Ectodermal cell (in vitro differentiated cells): ENCODE data around the gene KY.

Experiments
- H3K27ac ChIP-seq: 2 replicates; pipeline ENCODE4 v1.7.0; 2013; ENCODE audit warnings: mild to moderate bottlenecking, low read depth, low read length; ENCODE audit not compliant: insufficient read depth, poor library complexity, severe bottlenecking
- H3K27me3 ChIP-seq: 2 replicates; pipeline ENCODE4 v1.7.0; 2013; ENCODE audit warnings: mild to moderate bottlenecking, low read length; ENCODE audit not compliant: insufficient read depth, control insufficient read depth, poor library complexity, severe bottlenecking
- H3K36me3 ChIP-seq: one replicate; pipeline ENCODE4 v1.7.0; 2013; ENCODE audit warnings: low read length; ENCODE audit not compliant: control insufficient read depth, insufficient read depth
- H3K4me1 ChIP-seq: one replicate; pipeline ENCODE4 v1.7.0; 2013; ENCODE audit warnings: low read length; ENCODE audit not compliant: control insufficient read depth, insufficient read depth
- H3K4me3 ChIP-seq: 2 replicates; pipeline ENCODE4 v1.7.0; 2013; ENCODE audit warnings: low read depth, low read length, control low read depth; ENCODE audit not compliant: insufficient read depth
- H3K9me3 ChIP-seq: 2 replicates; pipeline ENCODE4 v1.7.0; 2013; ENCODE audit warnings: mild to moderate bottlenecking, low read length, moderate library complexity; ENCODE audit not compliant: control insufficient read depth
- WGBS, 2 experiments: methylation state at CpG; one replicate each; pipeline ENCODE4 v1.1.7; 2013; ENCODE audit warnings: missing lambda C conversion rate in 2 of 2; 5-methylcytosine and 5-hydroxymethylcytosine counted together

KY gene

DNA sequence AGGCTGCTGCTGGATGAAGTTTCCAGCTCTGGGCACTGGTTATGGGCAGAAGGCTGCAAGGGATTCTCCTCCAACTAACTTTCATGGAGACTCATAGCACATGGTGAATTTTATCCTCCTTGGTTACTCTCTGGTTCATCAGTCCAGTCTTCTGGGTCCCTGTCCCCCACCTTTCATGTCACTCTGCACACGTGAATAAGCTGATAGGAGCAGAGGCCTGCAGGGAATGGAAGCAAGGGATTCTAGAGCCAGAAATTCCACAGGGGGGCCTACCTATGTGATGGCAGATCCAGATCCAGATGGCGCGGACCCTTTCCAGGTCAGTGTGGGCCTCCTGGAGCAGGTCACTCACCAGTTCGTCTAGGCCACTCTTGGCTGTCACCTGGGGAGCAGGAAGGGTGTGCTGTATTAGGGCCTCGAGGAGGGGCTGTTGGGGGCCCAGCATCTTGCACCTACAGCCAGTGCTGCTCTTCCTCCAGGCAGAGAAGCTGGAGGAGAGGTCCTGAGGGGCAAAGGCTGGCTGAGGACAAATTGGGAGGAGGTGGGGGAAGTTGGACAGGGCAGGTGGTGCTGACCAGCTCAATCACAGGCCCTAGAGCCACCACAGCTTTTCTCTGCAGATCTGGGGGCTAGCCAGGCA, 30.2 kb downstream of the KY start:
- peaks cover 18% of the 10 kb centered on the region for H3K4me1 ChIP-seq
- WGBS, 2 experiments: 95 to 97% methylated on average over 5 of the region's 5 CpGs
- H3K27me3 ChIP-seq: no peaks in the 10 kb centered on the region
- no peak overlapping the region for H3K4me3 ChIP-seq
- no peaks in the 10 kb centered on the region for H3K36me3 ChIP-seq
- no peak overlapping the region for H3K27ac ChIP-seq
- H3K9me3 ChIP-seq: no peaks in the 10 kb centered on the region

DNA sequence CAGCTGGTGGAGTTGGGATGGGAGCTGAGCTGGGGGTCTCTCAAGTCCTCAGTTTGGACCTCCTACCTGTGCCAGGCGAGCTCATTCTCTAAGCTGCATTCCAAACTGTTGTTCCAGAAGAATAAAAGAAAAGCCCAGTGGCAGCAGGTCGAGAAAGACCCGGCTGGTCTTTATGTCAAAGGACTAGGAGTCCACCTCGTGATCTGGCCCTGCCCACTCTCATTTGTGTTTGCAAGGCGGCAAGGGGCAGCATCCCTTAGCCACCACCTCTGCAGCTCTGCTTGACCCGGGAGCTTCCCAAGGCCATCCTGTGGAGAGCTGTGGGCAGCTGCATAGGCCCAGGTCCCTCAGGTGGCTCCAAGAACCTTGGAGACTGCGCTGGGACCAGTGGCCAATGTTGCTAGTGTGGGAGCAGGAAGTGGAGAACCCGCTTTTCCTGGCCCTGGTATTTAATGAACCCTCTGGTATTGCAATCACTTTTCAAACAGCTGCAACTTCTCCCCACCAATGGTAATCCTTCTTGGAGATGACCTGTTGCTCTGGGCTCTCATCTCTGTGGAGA, 30.9 kb downstream of the KY start:
- Histone ChIP-seq H3K9me3 (no peaks in the 10 kb centered on the region), H3K27ac (no peak overlapping the region), H3K27me3 (no peaks in the 10 kb centered on the region), H3K4me3 (no peak overlapping the region), H3K36me3 (no peaks in the 10 kb centered on the region), H3K4me1 (peaks cover 18% of the 10 kb centered on the region)
- WGBS, 2 experiments: 78 to 79% methylated on average over 8 of the region's 8 CpGs

DNA sequence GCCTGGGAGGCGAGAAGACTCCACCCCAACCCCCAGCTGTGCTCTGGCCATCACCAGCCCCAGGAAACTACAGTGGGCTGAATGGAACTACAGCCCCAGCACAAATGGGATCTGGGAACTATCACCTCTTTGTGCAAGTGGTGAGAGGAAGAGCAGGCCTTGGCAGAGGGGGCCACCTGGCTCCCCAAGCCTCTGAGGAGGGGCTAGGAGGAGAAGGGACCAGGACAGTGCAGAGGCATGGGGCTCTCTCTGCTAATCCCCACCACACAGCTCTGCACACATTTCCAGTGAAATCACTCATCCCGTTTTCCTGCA, 31.6 kb downstream of the KY start:
- no peak overlapping the region for H3K4me3 ChIP-seq
- H3K27ac ChIP-seq: no peak overlapping the region
- H3K9me3 ChIP-seq: no peaks in the 10 kb centered on the region
- WGBS, 2 experiments: 86 to 90% methylated on average over 2 of the region's 2 CpGs
- H3K27me3 ChIP-seq: no peaks in the 10 kb centered on the region
- no peaks in the 10 kb centered on the region for H3K36me3 ChIP-seq
- peaks cover 18% of the 10 kb centered on the region for H3K4me1 ChIP-seq

DNA sequence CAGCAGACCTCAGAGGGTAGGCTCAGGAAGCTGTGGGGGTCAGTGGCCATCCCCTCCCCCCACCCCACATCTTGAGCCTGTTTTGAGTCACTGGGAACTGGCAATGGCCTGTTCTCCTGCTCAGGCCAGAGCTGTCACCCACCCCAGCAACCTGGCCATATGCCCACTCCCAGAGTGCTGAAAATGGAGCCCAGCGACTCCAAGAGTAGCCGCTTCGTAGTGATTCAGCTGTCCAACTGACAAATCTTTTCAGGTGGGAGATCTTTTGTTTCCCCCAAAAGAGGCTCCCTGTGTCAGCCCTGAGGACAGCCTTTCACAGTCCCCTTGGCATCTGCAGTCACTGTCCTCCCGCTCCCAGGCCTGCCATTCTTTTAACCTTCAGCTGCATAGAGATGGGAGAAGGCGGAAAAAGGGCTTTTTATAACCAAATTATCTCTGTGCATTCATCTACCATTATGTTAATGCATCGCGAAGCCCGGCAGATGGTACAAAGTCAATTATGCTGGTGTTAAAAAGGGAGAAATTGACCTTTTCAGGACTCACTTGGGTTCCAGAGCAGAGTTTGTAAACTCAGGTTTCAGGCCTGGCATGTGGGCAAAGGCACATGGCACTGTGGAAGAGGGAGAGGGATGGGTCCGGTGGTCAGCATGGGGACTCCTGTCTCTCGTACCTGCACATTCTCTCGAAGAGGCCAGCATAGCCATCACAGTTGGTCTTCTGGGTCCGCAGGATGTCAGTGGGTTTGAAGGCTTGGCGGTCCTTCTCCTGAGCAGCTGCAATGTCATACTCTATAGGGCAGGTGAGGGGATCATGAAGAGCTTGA, 32.1 kb downstream of the KY start:
- Histone ChIP-seq H3K27me3 (no peaks in the 10 kb centered on the region), H3K4me1 (peaks cover 18% of the 10 kb centered on the region), H3K4me3 (no peak overlapping the region), H3K27ac (no peak overlapping the region), H3K36me3 (no peaks in the 10 kb centered on the region), H3K9me3 (no peaks in the 10 kb centered on the region)
- WGBS, 2 experiments: 87% methylated on average over 13 of the region's 13 CpGs

DNA sequence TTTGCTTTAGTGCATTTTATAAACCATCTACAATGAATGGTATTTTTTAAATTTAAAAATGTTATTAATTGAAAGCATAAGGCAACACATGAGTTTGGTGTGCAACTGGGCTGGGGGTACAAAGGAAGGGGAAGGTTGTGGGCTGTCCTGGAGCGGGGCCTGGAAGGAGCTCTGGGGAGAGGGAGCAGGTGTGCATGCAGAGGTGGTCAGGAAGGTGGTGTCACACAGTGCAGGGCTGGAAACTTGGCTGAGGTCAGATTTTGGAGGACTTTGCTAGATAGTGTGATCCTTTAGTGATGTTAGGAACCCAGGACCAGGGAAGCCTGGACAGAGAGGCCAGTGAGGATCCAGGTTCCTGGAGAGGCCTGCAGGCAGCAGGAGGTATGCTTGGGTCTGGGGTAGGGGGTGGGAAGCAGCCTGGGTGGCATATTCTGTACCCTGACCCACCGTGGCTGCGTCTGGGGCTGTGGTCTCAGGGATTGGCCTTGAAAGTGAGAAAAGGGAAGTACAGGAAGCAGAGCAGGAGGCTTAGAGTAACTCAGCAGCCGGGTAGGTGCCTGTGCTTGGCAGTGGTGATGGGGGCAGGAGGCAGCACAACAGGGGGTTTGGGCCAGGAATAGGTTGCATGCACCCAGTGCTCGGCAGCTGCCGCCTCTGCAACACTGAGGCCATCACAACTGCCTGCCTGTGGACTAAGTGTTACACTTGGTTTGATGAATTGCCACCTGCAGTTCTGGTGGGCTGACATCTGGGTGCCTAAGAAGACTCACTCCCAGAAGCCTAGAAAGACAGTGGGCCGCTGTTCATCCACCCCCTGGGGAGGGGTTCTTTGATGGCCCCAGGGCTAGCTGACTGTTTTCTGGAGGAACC, 33.0 kb downstream of the KY start:
- H3K4me1 ChIP-seq: peaks cover 18% of the 10 kb centered on the region
- no peaks in the 10 kb centered on the region for H3K36me3 ChIP-seq
- no peak overlapping the region for H3K27ac ChIP-seq
- 72 to 74% methylated on average over 7 of the region's 7 CpGs for WGBS, 2 experiments
- no peaks in the 10 kb centered on the region for H3K27me3 ChIP-seq
- H3K4me3 ChIP-seq: no peak overlapping the region
- H3K9me3 ChIP-seq: no peaks in the 10 kb centered on the region

DNA sequence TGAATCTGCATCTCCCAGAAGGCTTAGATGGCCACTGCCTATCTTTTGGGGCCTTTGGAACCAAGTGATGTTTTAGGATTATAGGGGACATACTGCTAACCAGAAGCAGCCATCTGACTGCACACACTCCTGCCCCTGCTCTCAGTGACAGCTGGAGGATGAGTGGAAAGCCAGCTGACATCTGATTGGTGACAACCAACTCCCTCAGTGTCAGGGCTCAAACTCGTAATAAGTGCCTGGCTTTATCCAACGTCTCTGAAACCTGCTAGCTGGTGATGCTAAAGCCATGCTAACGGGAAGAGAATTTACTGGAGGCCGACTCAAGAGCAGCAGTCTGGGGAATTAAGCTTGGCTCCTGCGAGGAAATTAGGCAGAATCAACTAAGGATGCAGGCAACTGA, 35.1 kb downstream of the KY start:
- H3K4me3 ChIP-seq: no peak overlapping the region
- H3K27me3 ChIP-seq: no peaks in the 10 kb centered on the region
- WGBS, 2 experiments: 88 to 91% methylated on average over 5 of the region's 5 CpGs
- H3K4me1 ChIP-seq: peaks cover 18% of the 10 kb centered on the region
- no peak overlapping the region for H3K27ac ChIP-seq
- H3K36me3 ChIP-seq: no peaks in the 10 kb centered on the region
- no peaks in the 10 kb centered on the region for H3K9me3 ChIP-seq

DNA sequence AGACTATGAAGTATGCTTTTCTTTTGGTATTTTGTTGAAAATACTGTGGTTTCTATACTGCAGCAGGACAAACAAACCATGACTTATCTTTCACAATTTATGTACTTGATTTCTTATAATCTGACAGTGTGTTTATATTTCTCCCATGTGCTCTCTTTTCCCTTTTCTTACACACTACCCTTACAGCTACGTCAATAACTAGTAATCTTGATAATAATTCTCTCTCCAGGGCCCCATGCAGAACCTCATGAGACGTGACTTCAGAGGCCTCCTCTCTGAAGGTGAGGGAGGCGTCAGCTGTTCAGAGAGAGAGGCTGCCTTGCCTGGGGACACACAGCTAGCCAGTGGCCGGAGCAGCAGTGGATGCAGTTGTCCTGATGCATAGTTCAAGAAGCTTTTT, 35.9 kb downstream of the KY start:
- H3K4me3 ChIP-seq: no peak overlapping the region
- WGBS, 2 experiments: 92 to 93% methylated on average over 4 of the region's 4 CpGs
- H3K4me1 ChIP-seq: peaks cover 16% of the 10 kb centered on the region
- no peaks in the 10 kb centered on the region for H3K9me3 ChIP-seq
- H3K36me3 ChIP-seq: no peaks in the 10 kb centered on the region
- H3K27me3 ChIP-seq: no peaks in the 10 kb centered on the region
- no peak overlapping the region for H3K27ac ChIP-seq

DNA sequence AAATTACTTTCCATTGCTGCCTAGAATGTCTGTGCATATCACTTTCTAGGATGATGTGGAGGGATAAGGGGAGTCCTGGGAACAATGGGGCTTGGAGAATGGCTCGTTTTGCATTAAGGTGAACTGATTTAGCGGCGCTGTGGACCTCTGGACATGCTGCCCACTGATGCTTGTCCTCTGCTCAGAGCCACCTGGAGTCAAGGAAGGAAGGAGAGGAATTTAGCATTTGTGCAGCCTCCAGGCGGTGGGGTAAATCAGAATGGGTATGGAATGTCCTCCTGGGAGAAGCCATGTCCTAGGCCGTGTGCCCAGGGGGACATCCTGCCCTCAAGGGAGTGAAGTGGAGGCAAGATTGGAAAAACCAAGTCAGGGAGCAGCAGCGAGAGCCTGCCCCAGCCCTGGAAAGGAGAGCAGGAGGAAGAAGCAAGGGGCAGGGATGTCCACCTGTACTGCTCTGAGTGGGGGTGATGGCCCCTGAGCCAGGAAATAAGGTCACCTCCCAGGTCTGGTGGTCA, 37.8 kb downstream of the KY start:
- Histone ChIP-seq H3K36me3 (no peaks in the 10 kb centered on the region), H3K4me3 (no peak overlapping the region), H3K27me3 (no peaks in the 10 kb centered on the region), H3K4me1 (no peaks in the 10 kb centered on the region), H3K9me3 (no peaks in the 10 kb centered on the region), H3K27ac (no peak overlapping the region)
- WGBS, 2 experiments: 75 to 78% methylated on average over 6 of the region's 6 CpGs

DNA sequence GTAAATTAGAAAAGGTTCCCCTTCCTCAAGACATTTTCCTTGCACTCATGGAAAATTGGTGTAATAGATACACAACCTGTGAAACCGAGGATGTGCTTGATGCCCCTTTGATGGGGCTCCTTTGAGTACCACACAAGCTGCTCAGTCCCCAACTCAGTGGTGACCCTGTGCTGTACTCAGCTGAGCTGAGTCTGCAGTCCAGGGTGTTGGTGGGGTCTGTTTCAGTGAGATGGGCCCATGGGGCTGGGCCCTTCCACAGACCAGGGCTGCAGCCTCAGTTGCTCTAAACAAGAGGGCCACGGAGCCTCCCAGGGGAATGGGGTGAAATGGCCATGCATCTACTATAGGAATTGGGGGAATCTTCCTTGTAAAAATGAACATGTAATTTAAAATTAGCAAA, 39.3 kb downstream of the KY start:
- H3K4me3 ChIP-seq: no peak overlapping the region
- WGBS, 2 experiments: 90 to 94% methylated on average over 2 of the region's 2 CpGs
- no peak overlapping the region for H3K27ac ChIP-seq

More for the DNA sequence above, 39.3 kb downstream of the KY start:
- Histone ChIP-seq H3K36me3 (no peaks in the 10 kb centered on the region), H3K9me3 (no peaks in the 10 kb centered on the region), H3K4me1 (no peaks in the 10 kb centered on the region), H3K27me3 (no peaks in the 10 kb centered on the region)
